ENCODE measurements around the gene ASB2.

Gene ASB2

DNA sequence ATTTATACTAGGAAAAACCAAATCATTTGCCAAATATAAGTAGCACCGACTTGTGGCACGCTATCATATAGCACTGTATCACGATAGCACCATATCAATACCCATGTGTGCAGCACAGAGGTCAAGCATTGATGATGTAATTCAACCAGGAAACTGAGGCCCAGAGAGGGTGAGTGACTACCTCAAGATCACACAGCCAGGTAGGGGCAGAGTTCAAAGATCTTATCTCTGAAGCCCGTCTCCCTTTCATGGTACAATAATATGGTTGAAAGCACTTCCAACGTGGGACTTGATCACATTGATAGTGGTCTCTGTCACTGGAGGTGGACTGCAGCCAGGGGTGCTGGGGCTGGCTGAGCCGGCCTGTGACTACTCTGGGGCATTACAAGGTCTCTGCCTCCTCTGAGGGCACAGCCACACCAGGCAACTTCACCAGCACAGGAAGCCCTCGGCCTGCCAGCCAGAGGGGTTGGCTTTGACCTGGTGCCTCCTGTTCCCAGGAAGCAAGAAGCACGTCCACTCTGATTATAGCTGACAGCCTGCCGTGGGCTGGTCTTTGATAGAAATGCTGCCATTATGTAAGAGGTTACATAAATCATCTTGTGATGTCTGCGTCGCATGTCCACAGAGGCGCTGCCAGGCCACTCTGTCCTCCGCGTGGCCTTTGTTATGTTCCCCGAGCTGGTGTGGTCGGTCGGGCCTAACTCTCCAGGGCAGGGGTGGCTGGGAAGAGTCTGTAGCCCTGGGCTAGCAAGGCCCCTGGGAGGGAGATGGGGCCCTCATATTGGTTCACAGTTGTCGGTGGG, 55.2 kb downstream of the ASB2 start:
- no peak for DNase-seq (ENCODE audit: low read depth)
- no peak overlapping the region for H3K4me3 ChIP-seq (ENCODE audit: low read depth, low read length)
- no peak for TF ChIP-seq CTCF (IDR thresholded peaks at IDR 0.05; ENCODE audit: control insufficient read depth, extremely low read depth, insufficient read depth)

GRCh38 chr14:93917141-93917540, 59.2 kb downstream of the ASB2 start:
- TF ChIP-seq CTCF (IDR thresholded peaks at IDR 0.05; ENCODE audit: control insufficient read depth, extremely low read depth, insufficient read depth) = no peak
- no peak for DNase-seq (ENCODE audit: low read depth)
- H3K4me3 ChIP-seq (ENCODE audit: low read depth, low read length) = no peak overlapping the region

GRCh38 chr14:93916498-93916897, 59.9 kb downstream of the ASB2 start:
- no peak for TF ChIP-seq CTCF (IDR thresholded peaks at IDR 0.05; ENCODE audit: control insufficient read depth, extremely low read depth, insufficient read depth)
- DNase-seq (ENCODE audit: low read depth) = no peak
- no peak overlapping the region for H3K4me3 ChIP-seq (ENCODE audit: low read depth, low read length)

- H3K4me3 ChIP-seq (ENCODE audit: low read depth, low read length) = no peak overlapping the region
- TF ChIP-seq CTCF (IDR thresholded peaks at IDR 0.05; ENCODE audit: control insufficient read depth, extremely low read depth, insufficient read depth) = no peak
- no peak for DNase-seq (ENCODE audit: low read depth)
Measured at GRCh38 chr14:93915800-93916199, 60.6 kb downstream of the ASB2 start.

DNA sequence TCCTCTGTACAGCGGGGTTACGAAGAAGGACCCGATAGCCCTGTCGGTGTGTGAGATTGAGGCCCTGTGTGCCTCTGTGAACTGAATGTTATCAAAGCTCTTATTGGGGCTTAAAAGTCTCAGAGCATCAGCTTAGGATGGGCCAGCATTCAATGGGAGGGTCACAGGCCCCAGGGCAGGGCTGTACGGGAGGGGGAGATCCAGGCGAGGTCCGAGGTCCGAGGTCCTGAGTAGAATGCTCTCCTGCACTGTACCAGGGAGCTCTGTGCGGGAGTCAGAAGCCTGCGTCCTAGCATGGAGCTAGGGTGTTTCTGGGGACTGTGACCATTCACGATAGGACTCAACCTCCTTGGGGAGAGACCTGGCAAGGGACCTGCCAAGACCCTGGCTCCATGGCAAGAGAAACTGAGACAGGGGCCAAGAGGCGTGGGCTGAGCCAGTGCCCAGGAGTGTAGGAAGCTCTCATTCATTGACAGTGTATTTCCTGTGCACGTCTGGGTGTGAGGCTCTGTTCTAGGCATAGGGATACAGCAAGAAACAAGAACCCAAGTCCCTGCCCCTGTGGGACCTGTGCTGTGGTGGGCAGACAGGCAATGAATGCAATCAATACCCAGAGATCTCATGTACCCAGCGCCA, 61.2 kb downstream of the ASB2 start:
- H3K4me3 ChIP-seq (ENCODE audit: low read depth, low read length) = no peak overlapping the region
- TF ChIP-seq CTCF (IDR thresholded peaks at IDR 0.05; ENCODE audit: control insufficient read depth, extremely low read depth, insufficient read depth) = no peak
- DNase-seq (ENCODE audit: low read depth) = no peak

GRCh38 chr14:93914278-93914677, 62.1 kb downstream of the ASB2 start:
- H3K4me3 ChIP-seq (ENCODE audit: low read depth, low read length) = no peak overlapping the region
- TF ChIP-seq CTCF (IDR thresholded peaks at IDR 0.05; ENCODE audit: control insufficient read depth, extremely low read depth, insufficient read depth) = no peak
- no peak for DNase-seq (ENCODE audit: low read depth)

Data from LNCaP clone FGC (cell line).